Inferior parietal cortex (tissue), 1 donor: ENCODE data around the gene PTPN11.
A peak's percentile ranks its signal among the peaks of the same experiment; 100 is the strongest.
"Not testable (repeated sequence)": the region's sequence is repeated elsewhere in the genome, so short reads cannot be mapped to it uniquely, and the experiment has no call there.

Source experiments
- DNase-seq: peaks from one replicate; pipeline ENCODE4 v3.0.0-alpha.2; 2016; ENCODE audit errors: extremely low spot score

PTPN11 gene

GRCh38 chr12:112514926-112515642 is 96.3 kb downstream of the PTPN11 start:
- no peak for DNase-seq

GRCh38 chr12:112515868-112516267 is 97.1 kb downstream of the PTPN11 start:
- DNase-seq: no peak

GRCh38 chr12:112517730-112518364 is 99.1 kb downstream of the PTPN11 start:
- peak; percentile 45 for DNase-seq

GRCh38 chr12:112518365-112518735 is 99.6 kb downstream of the PTPN11 start:
- DNase-seq: peak; percentile 47

GRCh38 chr12:112519841-112520340 is 101.1 kb downstream of the PTPN11 start:
- not testable (repeated sequence) for DNase-seq

GRCh38 chr12:112523856-112524255 is 105.1 kb downstream of the PTPN11 start:
- DNase-seq: no peak

GRCh38 chr12:112524269-112524668 is 105.5 kb downstream of the PTPN11 start:
- no peak for DNase-seq

GRCh38 chr12:112524676-112525425 is 106.1 kb downstream of the PTPN11 start:
- no peak for DNase-seq

GRCh38 chr12:112525426-112525809 is 106.7 kb downstream of the PTPN11 start:
- no peak for DNase-seq

GRCh38 chr12:112527082-112527481 is 108.3 kb downstream of the PTPN11 start:
- DNase-seq: no peak

GRCh38 chr12:112527501-112527900 is 108.8 kb downstream of the PTPN11 start:
- no peak for DNase-seq

- no peak for DNase-seq
These were observed 109.8 kb downstream of the PTPN11 start for GRCh38 chr12:112528521-112528920.

GRCh38 chr12:112530941-112531340 is 112.2 kb downstream of the PTPN11 start:
- no peak for DNase-seq

- no peak for DNase-seq
These were observed 113.4 kb downstream of the PTPN11 start for GRCh38 chr12:112532106-112532505.

GRCh38 chr12:112533528-112533927 is 114.8 kb downstream of the PTPN11 start:
- DNase-seq: no peak

GRCh38 chr12:112535017-112535416 is 116.3 kb downstream of the PTPN11 start:
- DNase-seq: no peak

GRCh38 chr12:112535637-112536366 is 117.1 kb downstream of the PTPN11 start:
- no peak for DNase-seq

GRCh38 chr12:112536367-112536730 is 117.6 kb downstream of the PTPN11 start:
- no peak for DNase-seq

- no peak for DNase-seq
These were observed 119.1 kb downstream of the PTPN11 start for GRCh38 chr12:112537710-112538396.

GRCh38 chr12:112538740-112539139 is 120.0 kb downstream of the PTPN11 start:
- no peak for DNase-seq

- DNase-seq: no peak
These were observed 120.5 kb downstream of the PTPN11 start for GRCh38 chr12:112539221-112539620.
